GM21717 (cell line): Measurements from ENCODE around the gene ESRRG.
"Not testable (repeated sequence)": the region's sequence is repeated elsewhere in the genome, so short reads cannot be mapped to it uniquely, and the experiment has no call there.

ENCODE experiments used
- ATAC-seq: cut with Tn5 transposase; IDR thresholded peaks from one replicate; pipeline ENCODE4 v1.9.1; 2021; ENCODE audit warnings: mild to moderate bottlenecking, moderate library complexity; ENCODE audit not compliant: unreplicated experiment

ESRRG gene

GRCh38 chr1:216705676-216706075, 17.6 kb downstream of the ESRRG start:
- ATAC-seq = no peak

DNA sequence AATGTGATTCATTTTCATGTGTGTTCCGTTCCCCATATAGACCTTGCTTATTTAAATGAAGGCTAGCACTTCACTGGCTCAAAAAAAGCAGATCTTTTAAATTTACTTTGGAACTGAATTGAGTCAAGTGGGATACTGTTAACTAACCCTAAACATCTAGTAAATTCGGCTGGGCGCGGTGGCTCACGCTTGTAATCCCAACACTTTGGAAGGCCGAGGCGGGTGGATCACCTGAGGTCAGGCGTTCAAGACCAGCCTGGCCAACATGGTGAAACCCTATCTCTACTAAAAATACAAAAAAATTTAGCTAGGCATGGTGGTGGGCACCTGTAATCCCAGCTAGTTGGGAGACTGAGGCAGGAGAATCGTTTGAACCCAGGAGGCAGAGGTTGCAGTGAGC, 19.2 kb downstream of the ESRRG start:
- not testable (repeated sequence) for ATAC-seq

DNA sequence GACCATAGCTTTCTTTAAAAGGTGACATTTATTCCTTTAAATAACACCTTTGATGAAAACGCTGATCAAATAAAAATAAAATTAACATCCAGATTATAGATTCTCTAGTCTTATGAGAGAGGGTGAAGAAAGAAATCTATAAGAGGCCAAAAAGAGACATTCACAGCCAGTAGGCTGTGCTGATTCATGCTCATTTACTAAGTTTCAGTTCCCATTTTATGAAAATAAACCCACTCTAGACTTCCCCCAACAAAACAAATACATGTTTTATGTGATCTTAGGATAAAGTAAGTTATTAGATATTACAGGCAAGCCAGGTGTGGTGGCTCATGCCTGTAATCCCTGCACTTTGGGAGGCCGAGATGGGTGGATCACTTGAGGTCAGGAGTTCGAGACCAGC, 21.1 kb downstream of the ESRRG start:
- peak; percentile 87 for ATAC-seq

- no peak for ATAC-seq
These were observed 22.4 kb downstream of the ESRRG start for GRCh38 chr1:216700779-216701178.

DNA sequence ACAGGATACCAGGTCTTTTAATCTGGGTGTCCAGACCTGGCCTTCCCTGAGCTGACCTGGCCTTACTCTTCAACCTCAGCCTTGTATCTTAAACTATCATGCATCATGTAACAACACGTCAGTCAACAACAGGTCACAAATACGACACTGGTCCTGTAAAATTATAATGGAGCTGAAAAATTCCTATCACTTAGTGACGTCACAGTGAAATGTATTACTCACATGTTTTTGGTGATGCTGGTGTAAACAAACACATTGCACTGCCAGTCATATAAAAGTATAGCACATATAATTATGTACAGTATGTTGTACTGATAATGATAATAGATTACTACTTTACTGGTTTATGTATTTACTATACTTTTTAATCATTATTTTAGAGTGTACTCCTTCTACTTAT, 31.5 kb downstream of the ESRRG start:
- ATAC-seq = no peak

GRCh38 chr1:216690603-216691002, 32.6 kb downstream of the ESRRG start:
- ATAC-seq = no peak

DNA sequence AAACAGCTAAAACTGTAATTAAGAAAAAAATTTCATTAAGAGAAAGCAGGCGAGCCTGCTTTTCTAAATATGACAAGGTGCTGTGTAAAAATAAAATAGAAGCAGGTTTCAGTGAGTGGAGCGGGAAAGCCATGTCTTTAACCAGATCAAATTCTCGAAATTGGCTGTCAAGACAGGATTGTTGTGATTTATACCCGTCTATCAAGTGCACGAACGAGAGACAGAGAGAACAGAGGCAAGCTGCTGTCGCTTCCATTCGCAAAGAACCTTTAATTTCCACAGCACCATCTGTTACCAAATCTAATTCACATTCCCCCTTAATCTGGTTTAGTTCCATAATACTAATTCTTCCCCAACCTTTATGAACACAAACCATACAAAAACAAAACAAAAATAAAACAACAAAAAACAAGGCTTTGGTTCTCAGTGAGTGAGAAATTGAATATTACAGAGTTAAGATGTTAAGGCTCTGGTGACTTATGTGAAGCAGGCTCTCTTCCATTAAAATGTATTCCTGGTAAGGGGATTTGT, 35.0 kb downstream of the ESRRG start:
- no peak for ATAC-seq

DNA sequence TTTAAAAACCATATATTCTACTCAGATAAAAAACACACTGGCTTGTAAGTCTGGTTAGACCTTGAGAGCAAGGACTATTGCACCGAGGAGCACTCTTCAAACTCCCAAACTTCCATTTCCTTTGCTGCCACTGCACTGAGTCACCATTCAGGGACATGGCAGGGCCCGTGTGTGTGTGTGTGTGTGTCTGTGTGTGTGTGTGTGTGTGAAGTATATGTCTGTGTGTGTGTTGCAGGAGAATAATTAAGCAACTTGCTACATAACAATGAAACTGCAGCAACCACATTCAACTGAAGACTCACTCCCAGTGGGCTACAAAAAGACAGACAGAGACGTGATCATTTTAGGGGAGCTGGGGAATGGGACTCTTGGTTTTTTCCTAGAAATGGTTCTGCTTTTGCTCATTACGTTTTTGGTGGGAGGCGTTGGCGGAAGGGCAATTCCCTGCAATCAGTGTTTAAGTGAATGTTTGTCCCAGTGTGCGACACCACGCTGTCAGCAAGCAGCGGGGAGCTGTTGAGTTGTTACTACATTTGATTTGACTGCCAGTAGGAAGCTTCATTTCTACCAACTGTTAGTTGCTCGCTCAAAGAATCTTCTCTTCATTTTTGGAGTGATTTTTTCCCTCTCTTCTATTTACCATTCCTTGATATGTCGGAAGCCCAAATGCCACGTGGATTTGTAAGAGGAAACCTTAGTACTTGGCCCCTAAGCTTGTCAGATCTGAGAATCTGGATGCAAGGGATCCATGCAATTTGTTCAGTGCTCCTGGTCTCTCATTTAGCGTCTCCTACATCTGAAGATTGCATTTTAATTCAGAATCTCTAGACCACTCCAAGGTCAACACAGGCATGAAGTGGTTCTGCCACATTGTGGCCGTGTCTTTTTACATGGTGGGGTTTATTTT, 36.1 kb downstream of the ESRRG start:
- ATAC-seq = no peak

- ATAC-seq = no peak
These were observed 40.5 kb downstream of the ESRRG start for GRCh38 chr1:216682752-216683151.

DNA sequence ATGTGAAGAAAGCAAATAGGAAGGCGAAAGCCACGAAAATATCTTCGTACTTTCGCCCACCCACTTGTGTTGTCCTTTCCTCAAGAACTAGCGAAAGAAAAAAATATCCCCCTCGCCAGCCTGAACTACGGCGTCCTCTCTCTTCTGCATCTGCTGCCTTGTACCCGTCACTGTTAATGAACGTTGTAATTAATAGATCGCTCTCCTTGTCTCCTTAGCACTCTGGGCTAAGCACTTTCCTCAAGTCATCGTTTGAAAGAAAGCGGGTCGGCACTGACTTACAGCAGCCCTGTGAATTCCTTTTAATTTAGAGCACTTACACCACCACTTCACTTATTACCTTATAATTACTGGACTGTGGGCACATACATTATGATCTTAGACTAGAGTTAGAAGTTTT, 44.1 kb downstream of the ESRRG start:
- ATAC-seq = no peak

DNA sequence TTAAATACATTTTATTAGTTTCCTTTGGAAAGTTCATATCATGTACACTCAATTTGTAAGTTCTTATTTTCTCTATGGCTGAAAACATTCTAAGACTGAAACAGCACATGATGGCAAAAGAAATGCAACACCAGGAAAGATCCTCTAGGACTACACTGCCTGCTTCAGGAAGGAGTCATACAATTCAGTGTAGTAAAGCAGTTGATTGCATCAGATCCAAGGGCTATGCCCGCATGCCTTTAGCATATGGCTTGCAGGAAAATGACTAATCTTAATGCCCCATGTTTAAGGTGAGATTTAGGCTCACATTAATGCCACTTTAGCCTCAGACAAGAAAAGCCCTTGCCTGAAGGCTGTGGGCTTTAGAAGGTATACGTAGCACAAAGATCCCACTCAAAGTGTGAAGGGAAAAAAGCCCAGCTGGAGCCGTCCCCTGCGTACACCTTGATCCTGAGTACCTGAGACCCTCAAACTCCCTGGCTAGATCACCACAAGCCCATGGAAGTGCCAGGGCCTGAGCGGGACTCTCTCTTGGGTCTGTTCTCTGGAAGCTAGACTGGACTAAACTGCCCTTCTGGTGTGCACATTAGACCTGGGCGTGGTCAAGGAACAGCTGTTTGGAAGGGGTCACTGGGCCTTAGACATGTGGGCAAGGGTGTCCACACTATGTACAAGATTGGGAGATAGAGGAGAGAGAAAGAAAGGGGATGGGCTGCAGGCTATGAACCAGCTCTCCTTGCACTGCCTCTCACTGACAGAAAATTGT, 52.9 kb downstream of the ESRRG start:
- no peak for ATAC-seq

DNA sequence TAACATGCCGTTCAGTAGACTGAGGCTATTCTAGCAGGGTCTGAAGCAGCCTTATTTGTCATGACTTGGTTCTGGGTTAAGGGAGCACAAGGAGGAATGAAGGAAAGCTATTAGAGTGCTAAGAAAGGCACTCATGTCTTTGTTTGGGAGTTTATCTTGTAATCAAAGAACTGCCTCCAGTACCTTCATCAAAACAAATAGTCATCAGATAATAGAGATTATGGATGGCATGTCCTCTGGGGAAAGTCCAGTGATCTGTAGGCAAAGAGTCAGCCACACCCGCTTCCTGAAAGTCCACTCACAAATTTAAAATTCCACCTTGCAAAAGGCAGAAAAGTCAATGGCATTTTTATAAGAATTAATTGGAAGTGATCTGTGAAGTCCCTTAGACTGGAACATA, 56.8 kb downstream of the ESRRG start:
- no peak for ATAC-seq

- ATAC-seq = no peak
These were observed 57.4 kb downstream of the ESRRG start for GRCh38 chr1:216665856-216666255.

DNA sequence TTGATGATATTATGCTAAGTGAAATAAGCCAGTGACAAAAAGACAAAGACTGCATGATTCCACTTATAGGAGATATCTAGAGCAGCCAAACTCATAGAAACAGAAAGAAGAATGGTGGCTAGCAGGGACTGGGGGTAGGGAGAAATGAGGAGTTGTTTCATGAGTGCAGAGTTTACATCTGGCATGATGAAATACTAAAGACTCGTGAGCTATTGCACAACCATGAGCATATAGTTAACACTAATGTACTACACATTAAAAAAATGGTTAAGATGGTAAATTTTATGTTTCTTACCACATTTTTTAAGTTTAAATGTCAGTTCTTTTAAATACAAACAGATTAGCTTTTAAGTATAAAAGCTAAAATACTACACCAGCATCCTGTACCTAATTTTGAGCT, 57.8 kb downstream of the ESRRG start:
- no peak for ATAC-seq

GRCh38 chr1:216662681-216663080, 60.5 kb downstream of the ESRRG start:
- no peak for ATAC-seq

DNA sequence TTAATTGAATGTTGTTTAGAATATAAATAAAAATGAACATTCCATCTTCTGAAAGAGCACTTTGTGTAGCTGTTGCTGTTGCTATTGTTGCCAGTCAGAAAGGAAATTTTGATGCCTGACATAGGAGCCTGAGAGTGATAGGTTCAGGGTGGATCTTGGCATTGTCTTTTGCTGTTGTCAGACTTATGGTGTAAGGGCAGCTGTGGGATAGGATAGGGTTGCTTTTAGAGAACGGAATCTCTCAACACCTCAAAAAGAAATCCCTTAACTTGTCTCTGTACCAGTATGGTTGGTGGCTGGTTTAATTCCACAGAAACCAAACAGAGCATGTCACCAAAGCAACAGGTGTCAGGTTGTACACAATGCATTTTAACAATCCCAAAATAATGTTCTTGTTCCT, 62.7 kb downstream of the ESRRG start:
- ATAC-seq = no peak

- no peak for ATAC-seq
These were observed 70.2 kb downstream of the ESRRG start for GRCh38 chr1:216653001-216653400.

DNA sequence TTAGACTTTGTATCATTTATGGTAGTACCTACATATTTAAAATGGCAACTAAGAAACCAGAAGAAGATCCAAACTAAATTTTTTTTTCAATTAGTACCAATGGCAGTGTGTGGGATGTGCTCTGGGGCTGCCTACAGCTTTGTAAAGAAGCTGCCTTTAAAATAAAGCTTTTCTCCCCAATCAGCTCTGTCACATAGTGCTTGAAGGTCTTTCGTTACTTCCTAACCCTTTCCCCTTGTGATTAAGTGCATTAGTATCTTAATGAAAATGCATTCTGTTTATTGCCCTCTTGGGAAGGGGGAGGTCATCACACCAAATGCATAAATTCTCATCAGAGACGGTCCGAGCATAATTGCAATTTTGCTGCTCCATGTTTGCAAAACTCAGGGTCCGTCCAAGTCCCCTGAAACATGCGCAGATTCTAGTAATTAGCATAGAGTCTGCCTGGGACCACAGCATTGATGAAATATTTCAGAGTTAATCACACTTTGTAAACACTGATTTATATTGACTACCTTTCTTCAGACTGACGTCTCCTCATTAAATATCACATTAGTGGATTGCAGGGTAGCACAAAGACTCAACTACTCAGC, 71.3 kb downstream of the ESRRG start:
- ATAC-seq = no peak

DNA sequence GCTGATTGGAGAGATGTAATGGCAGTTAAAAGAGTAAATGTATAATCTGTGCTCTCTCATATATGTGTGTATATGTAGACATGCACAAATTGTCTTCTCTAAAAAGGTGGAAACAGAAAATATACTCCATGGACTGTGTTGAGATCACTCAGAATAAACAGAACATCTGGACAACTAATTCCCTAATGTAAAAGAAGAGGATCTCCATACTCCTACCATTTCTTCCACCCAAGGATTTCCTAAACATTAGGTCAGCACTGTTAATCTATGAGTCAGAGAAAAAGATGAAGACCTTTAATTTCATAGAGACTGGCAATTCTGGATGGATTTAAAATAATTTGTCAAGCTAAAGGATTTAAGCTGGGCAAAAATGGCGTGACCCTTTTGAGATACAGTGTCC, 80.1 kb downstream of the ESRRG start:
- ATAC-seq = no peak

DNA sequence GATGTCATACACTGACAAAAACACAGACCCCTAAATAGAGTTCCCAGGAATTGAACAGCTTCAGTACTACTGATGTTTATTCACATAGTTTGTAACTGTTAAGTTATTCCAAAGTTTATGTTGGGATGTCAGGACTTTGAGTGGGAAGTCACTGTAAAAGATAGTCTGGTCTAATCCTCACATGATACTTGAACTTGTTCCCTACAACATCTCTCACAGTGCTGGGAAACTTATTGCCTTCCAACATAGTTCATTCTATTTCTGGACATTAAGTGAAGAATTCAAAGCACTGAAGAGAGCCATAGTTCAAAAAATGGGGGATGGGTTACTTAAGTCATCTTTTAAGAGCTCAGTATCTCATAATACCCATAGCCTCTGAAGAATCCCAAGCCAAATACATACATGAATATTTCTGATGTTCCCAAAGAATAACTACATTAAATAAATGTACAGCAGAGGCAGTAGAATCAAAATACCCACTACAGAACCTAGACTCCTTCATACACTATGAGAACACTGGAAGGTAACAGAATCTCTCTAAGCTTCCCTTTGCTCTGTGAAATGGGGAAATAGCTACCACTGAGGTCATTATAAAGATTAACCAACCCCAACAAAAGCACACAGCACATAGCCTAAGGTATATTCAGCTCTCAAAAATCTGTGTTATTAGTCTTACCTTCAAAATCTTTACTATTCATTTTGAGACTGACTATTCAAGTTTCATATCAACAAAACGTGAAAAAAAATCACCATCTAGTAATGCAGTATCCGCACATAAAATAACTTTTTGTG, 81.4 kb downstream of the ESRRG start:
- ATAC-seq = no peak

- no peak for ATAC-seq
These were observed 83.1 kb downstream of the ESRRG start for GRCh38 chr1:216640100-216640499.
